GM18907 (cell line): ENCODE measurements around the gene HAGHL.
"Not testable (repeated sequence)": the region's sequence is repeated elsewhere in the genome, so short reads cannot be mapped to it uniquely, and the experiment has no call there.

Experiments used
- ATAC-seq: cut with Tn5 transposase; IDR thresholded peaks from one replicate; pipeline ENCODE4 v1.9.1; 2021; ENCODE audit warnings: mild to moderate bottlenecking, moderate library complexity; ENCODE audit not compliant: unreplicated experiment

Gene HAGHL

GRCh38 chr16:706189-707061 lies 20.5 kb upstream of the HAGHL start:
- ATAC-seq = no peak

GRCh38 chr16:707062-707538 lies 19.8 kb upstream of the HAGHL start:
- ATAC-seq = no peak

GRCh38 chr16:708019-708418 lies 18.9 kb upstream of the HAGHL start:
- no peak for ATAC-seq

DNA sequence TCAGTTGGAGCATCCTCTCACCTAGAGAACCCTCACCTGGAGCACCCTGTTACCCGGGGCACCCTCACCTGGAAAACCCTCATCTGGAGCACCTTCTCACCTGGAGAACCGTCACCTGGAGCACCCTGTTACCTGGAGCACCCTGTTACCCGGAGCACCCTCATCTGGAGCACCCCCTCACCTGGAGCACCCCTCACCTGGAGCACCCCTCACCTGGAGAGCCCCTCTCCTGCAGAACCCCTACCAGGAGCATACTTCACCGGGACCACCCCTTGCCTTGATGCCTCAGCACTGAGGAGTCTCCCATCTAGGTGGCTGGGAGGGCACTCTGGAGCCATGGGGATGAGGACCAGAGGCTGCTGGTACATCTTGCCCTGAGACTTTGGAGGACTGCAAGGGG lies 17.9 kb upstream of the HAGHL start:
- ATAC-seq = no peak

GRCh38 chr16:709566-710499 lies 17.1 kb upstream of the HAGHL start:
- no peak for ATAC-seq

- ATAC-seq = no peak
Measured at GRCh38 chr16:710500-711075, 16.3 kb upstream of the HAGHL start.

DNA sequence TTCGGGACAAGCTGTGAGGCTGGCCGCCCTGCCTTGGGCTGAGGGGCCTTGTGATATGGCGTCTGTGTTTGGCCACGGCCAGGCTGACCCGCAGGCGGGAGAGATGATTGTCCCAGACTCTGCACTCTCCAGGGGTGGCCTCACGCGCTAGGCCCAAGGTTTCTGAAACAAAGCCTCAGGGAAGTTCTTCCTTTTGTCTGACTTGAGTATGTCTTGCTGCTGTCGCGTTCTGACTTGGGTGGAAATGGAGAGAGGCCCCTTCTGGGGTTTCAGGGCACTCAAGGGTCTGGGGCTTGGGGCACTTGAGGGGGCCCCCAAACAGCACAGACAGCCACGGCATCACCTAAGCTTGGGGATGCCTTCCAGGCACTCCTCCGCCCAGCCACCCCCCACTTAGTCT lies 15.8 kb upstream of the HAGHL start:
- no peak for ATAC-seq

GRCh38 chr16:711548-712320 lies 15.2 kb upstream of the HAGHL start:
- peak; percentile 46 for ATAC-seq

GRCh38 chr16:712740-713250 lies 14.1 kb upstream of the HAGHL start:
- ATAC-seq = not testable (repeated sequence)

DNA sequence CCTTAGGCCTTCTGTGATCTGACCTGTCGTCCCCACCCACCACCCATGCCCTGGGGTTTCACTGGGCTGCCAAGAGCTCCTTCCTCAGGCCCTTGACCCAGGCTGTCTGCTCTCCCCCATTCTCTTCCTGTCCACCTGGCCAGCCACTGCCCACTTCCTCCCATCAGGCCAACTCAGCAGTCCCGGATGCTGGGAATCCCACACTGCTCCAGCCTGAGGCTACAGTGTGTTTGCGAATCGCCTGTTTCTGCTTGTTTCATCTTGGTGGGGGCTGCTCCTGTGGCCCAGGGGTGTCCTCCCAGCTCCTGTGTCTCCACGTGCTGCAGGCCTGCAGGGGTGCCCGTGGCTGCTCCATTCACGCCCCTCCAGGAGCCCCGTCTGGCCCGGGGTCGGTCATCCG lies 12.8 kb upstream of the HAGHL start:
- no peak for ATAC-seq

GRCh38 chr16:714558-715476 lies 12.1 kb upstream of the HAGHL start, which contains the start of gene METRN:
TSS of gene METRN (plus strand) at chr16:715118. CDS start at chr16:715290, 172 bp downstream.
- ATAC-seq = peak; percentile 54

DNA sequence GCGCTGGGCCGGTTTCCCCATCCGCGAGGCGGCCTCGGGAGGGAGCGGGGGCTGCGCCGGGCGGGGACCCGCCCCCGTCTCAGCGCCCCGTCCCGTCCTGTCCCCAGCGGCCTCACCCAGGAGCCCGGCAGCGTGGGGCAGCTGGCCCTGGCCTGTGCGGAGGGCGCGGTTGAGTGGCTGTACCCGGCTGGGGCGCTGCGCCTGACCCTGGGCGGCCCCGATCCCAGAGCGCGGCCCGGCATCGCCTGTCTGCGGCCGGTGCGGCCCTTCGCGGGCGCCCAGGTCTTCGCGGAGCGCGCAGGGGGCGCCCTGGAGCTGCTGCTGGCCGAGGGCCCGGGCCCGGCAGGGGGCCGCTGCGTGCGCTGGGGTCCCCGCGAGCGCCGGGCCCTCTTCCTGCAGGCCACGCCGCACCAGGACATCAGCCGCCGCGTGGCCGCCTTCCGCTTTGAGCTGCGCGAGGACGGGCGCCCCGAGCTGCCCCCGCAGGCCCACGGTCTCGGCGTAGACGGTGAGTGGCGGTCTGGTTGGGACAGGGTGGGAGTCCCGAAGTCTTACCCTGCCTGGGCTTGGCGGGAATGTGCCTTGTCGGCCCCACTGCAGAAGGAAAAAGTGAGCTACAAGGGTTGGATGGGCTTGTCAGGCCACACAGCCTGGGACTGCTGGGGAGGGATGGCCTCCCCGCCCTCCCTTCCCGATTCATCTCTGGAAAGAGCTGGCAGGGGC lies 11.3 kb upstream of the HAGHL start:
- peak; percentile 5 for ATAC-seq

- ATAC-seq = no peak
Measured at GRCh38 chr16:716200-716568, 10.7 kb upstream of the HAGHL start.

DNA sequence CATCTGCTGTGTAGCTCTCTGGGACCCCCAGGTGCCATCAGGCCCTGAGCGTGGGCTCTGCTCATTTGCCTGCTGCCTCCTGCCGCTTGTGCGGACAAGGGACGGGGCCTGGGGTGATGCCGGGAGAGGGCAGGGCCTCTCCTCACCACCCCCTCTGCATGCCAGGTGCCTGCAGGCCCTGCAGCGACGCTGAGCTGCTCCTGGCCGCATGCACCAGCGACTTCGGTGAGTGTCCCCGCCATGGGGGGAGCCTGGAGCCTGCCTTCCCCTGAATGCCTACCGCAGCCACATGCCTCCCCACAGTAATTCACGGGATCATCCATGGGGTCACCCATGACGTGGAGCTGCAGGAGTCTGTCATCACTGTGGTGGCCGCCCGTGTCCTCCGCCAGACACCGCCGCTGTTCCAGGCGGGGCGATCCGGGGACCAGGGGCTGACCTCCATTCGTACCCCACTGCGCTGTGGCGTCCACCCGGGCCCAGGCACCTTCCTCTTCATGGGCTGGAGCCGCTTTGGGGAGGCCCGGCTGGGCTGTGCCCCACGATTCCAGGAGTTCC lies 10.1 kb upstream of the HAGHL start:
- ATAC-seq = no peak

- ATAC-seq = no peak
Measured at GRCh38 chr16:717450-718245, 9.3 kb upstream of the HAGHL start.

DNA sequence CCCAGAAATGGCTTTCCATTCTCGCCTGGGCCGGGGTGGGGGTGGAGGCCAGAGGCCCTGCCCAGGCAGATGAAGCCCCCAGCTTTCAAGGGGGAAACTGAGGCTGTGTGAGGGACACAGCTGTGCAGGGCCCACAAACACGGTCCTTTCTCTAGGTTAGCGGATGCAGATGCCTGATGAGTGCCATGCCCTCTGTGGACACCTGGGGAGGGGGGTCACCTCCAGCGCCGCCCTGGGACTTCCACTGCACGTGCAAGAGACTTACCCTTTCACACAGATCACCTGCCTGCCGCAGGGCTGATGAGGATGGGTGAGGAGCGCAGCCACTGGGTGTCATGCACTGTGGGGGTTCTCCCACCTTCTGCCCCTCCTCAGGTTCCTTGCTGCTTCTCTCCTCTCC lies 8.5 kb upstream of the HAGHL start:
- ATAC-seq = no peak

DNA sequence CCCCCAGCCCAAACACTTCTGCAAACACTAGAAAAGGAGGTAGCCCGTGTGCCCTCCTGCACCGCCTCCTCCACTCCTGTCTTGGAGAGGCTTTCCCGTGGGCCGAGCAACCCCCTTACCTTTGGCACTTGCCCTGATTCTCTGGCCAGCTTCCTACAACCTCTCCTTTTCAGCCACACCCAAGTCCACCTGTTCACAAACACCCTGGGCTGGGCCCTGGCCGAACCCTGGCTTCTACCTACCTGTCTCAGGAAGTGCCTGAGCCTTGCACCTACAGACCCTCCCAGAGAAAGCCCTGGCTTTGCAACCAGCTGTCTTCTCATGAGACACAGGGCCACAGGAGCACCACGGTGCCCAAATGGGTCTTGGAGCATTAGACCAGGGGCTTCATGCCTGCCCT lies 8.0 kb upstream of the HAGHL start:
- ATAC-seq = no peak
